Trophoblast cell (in vitro differentiated cells and primary cell): Measurements from ENCODE around the gene IQSEC1.

Source experiments
- DNase-seq, 2 donors: peaks; one replicate each; pipeline ENCODE4 v3.0.0-alpha.2; 2016
- H2AFZ ChIP-seq: 2 replicates; pipeline ENCODE4 v1.6.1; 2013; ENCODE audit warnings: low read length, moderate library complexity, mild to moderate bottlenecking; ENCODE audit not compliant: insufficient read depth, poor library complexity
- H2AK5ac ChIP-seq: 2 replicates; pipeline ENCODE4 v1.6.1; 2013; ENCODE audit warnings: mild to moderate bottlenecking, low read length
- H2BK120ac ChIP-seq: 2 replicates; pipeline ENCODE4 v1.6.1; 2013; ENCODE audit warnings: low read length, mild to moderate bottlenecking, moderate library complexity; ENCODE audit not compliant: insufficient read depth, poor library complexity
- H2BK12ac ChIP-seq: 2 replicates; pipeline ENCODE4 v1.6.1; 2013; ENCODE audit warnings: mild to moderate bottlenecking, low read length, moderate library complexity
- H2BK5ac ChIP-seq: 2 replicates; pipeline ENCODE4 v1.6.1; 2013; ENCODE audit warnings: low read length, low read depth, moderate library complexity, mild to moderate bottlenecking; ENCODE audit not compliant: poor library complexity
- H3K14ac ChIP-seq: 2 replicates; pipeline ENCODE4 v1.6.1; 2013; ENCODE audit warnings: mild to moderate bottlenecking, low read length
- H3K18ac ChIP-seq: 2 replicates; pipeline ENCODE4 v1.6.1; 2013; ENCODE audit warnings: mild to moderate bottlenecking, low read length
- H3K23ac ChIP-seq: 2 replicates; pipeline ENCODE4 v1.6.1; 2013; ENCODE audit warnings: low read length
- H3K27ac ChIP-seq: 2 replicates; pipeline ENCODE4 v1.5.1; 2013; ENCODE audit warnings: low read depth, mild to moderate bottlenecking, inconsistent platforms, low read length, moderate library complexity
- H3K27me3 ChIP-seq: 2 replicates; pipeline ENCODE4 v1.6.1; 2013; ENCODE audit warnings: inconsistent platforms, mild to moderate bottlenecking, low read length, moderate library complexity; ENCODE audit not compliant: insufficient read depth
- H3K36me3 ChIP-seq, 2 experiments: 1 replicate in 1 of 2; 2 replicates in 1 of 2; pipeline ENCODE4 v1.6.1; 2013; ENCODE audit warnings: low read length in 2 of 2, mild to moderate bottlenecking in 2 of 2, moderate library complexity in 1 of 2; ENCODE audit not compliant: insufficient read depth in 2 of 2, control insufficient read depth in 1 of 2
- H3K4ac ChIP-seq: 2 replicates; pipeline ENCODE4 v1.6.1; 2013; ENCODE audit warnings: low read depth, mild to moderate bottlenecking, low read length, moderate library complexity
- H3K4me1 ChIP-seq, 2 experiments: 1 replicate in 1 of 2; 2 replicates in 1 of 2; pipeline ENCODE4 v1.6.1; 2013; ENCODE audit warnings: low read length in 2 of 2, mild to moderate bottlenecking in 2 of 2, moderate library complexity in 1 of 2; ENCODE audit not compliant: insufficient read depth in 2 of 2, control insufficient read depth in 1 of 2
- H3K4me2 ChIP-seq: 2 replicates; pipeline ENCODE4 v1.6.1; 2013; ENCODE audit warnings: inconsistent platforms, mild to moderate bottlenecking, low read length, moderate library complexity
- H3K4me3 ChIP-seq: 2 replicates; pipeline ENCODE4 v1.5.1; 2013; ENCODE audit warnings: mild to moderate bottlenecking, low read depth, low read length, inconsistent platforms
- H3K79me1 ChIP-seq: one replicate; pipeline ENCODE4 v1.6.1; 2013; ENCODE audit warnings: low read length
- H3K79me2 ChIP-seq: 2 replicates; pipeline ENCODE4 v1.6.1; 2013; ENCODE audit warnings: low read length, mild to moderate bottlenecking; ENCODE audit not compliant: control insufficient read depth, insufficient read depth, poor library complexity
- H3K9ac ChIP-seq: 2 replicates; pipeline ENCODE4 v1.6.1; 2013; ENCODE audit warnings: mild to moderate bottlenecking, low read length
- H3K9me3 ChIP-seq: 2 replicates; pipeline ENCODE4 v1.6.1; 2013; ENCODE audit warnings: low read depth, mild to moderate bottlenecking, control low read depth, inconsistent platforms, low read length; ENCODE audit not compliant: insufficient read depth
- H4K12ac ChIP-seq: 2 replicates; pipeline ENCODE4 v1.6.1; 2013; ENCODE audit warnings: low read depth, mild to moderate bottlenecking, low read length, moderate library complexity
- H4K8ac ChIP-seq: 2 replicates; pipeline ENCODE4 v1.6.1; 2013; ENCODE audit warnings: low read depth, mild to moderate bottlenecking, low read length, moderate library complexity
- H4K91ac ChIP-seq: one replicate; pipeline ENCODE4 v1.6.1; 2013; ENCODE audit warnings: low read depth, mild to moderate bottlenecking, low read length, moderate library complexity
- WGBS: extraction: QIAGEN DNeasy Blood & Tissue Kit; methylation state at CpG from one replicate; pipeline ENCODE4 v1.1.7; 2013; ENCODE audit warnings: missing lambda C conversion rate; ENCODE audit not compliant: insufficient read length, insufficient coverage; ENCODE audit errors: extremely low coverage; 5-methylcytosine and 5-hydroxymethylcytosine counted together

Gene IQSEC1

GRCh38 chr3:13120289-13120927, 47.2 kb upstream of the IQSEC1 start:
- H3K4me3 ChIP-seq, result no peak overlapping the region
- H3K4me2 ChIP-seq, result no peak overlapping the region
- no peaks in the 10 kb centered on the region for H3K4me1 ChIP-seq
- H3K79me1 ChIP-seq, result no peaks in the 10 kb centered on the region
- no peak overlapping the region for H3K14ac ChIP-seq
- WGBS, result no CpG with 5 or more reads among the region's 14 CpGs
- no peak overlapping the region for H3K4ac ChIP-seq
- DNase-seq, result no peak
- H3K79me2 ChIP-seq, result no peaks in the 10 kb centered on the region
- no peaks in the 10 kb centered on the region for H3K9me3 ChIP-seq
- H3K23ac ChIP-seq, result no peak overlapping the region
- no peak overlapping the region for H3K18ac ChIP-seq
- H4K12ac ChIP-seq, result no peak overlapping the region
- H2BK5ac ChIP-seq, result no peak overlapping the region
- H3K36me3 ChIP-seq, result no peaks in the 10 kb centered on the region
- no peak overlapping the region for H4K91ac ChIP-seq
- H2AK5ac ChIP-seq, result no peak overlapping the region
- H2AFZ ChIP-seq, result no peak overlapping the region
- H2BK12ac ChIP-seq, result no peak overlapping the region
- H2BK120ac ChIP-seq, result no peak overlapping the region
- no peak overlapping the region for H3K27ac ChIP-seq
- H3K9ac ChIP-seq, result no peak overlapping the region
- H3K27me3 ChIP-seq, result no peaks in the 10 kb centered on the region
- H4K8ac ChIP-seq, result no peak overlapping the region

GRCh38 chr3:13119471-13120220, 46.4 kb upstream of the IQSEC1 start:
- H2AK5ac ChIP-seq, result no peak overlapping the region
- no peak overlapping the region for H3K18ac ChIP-seq
- H4K91ac ChIP-seq, result no peak overlapping the region
- H3K79me2 ChIP-seq, result no peaks in the 10 kb centered on the region
- no peak overlapping the region for H4K12ac ChIP-seq
- no peak overlapping the region for H3K27ac ChIP-seq
- no peak overlapping the region for H3K23ac ChIP-seq
- H4K8ac ChIP-seq, result no peak overlapping the region
- WGBS, result no CpG with 5 or more reads among the region's 17 CpGs
- no peak overlapping the region for H3K9ac ChIP-seq
- H2BK12ac ChIP-seq, result no peak overlapping the region
- no peak overlapping the region for H2BK5ac ChIP-seq
- H3K36me3 ChIP-seq, result no peaks in the 10 kb centered on the region
- H3K4me1 ChIP-seq, result no peaks in the 10 kb centered on the region
- no peak overlapping the region for H3K4me3 ChIP-seq
- no peaks in the 10 kb centered on the region for H3K79me1 ChIP-seq
- no peak overlapping the region for H3K4me2 ChIP-seq
- no peak overlapping the region for H3K4ac ChIP-seq
- no peak overlapping the region for H2BK120ac ChIP-seq
- H3K14ac ChIP-seq, result no peak overlapping the region
- H2AFZ ChIP-seq, result no peak overlapping the region
- H3K9me3 ChIP-seq, result no peaks in the 10 kb centered on the region
- no peak for DNase-seq
- H3K27me3 ChIP-seq, result no peaks in the 10 kb centered on the region

- H3K18ac ChIP-seq, result no peak overlapping the region
Measured at GRCh38 chr3:13116426-13116825, 43.2 kb upstream of the IQSEC1 start.

GRCh38 chr3:13115991-13116390, 42.8 kb upstream of the IQSEC1 start:
- Histone ChIP-seq H3K79me1 (no peaks in the 10 kb centered on the region), H4K12ac (no peak overlapping the region), H2BK5ac (no peak overlapping the region)

More at GRCh38 chr3:13116426-13116825, 43.2 kb upstream of the IQSEC1 start:
- Histone ChIP-seq H2BK12ac (no peak overlapping the region), H3K27me3 (no peaks in the 10 kb centered on the region), H4K8ac (no peak overlapping the region), H3K23ac (no peak overlapping the region), H3K4ac (no peak overlapping the region), H4K91ac (no peak overlapping the region), H3K4me1 (peaks cover 1 to 2% of the 10 kb centered on the region in 2 experiments), H2AK5ac (no peak overlapping the region), H3K14ac (no peak overlapping the region), H2AFZ (no peak overlapping the region), H3K9ac (no peak overlapping the region), H3K4me2 (no peak overlapping the region), H4K12ac (no peak overlapping the region), H3K36me3 (no peaks in the 10 kb centered on the region), H2BK120ac (no peak overlapping the region), H3K79me1 (no peaks in the 10 kb centered on the region), H3K9me3 (no peaks in the 10 kb centered on the region), H3K4me3 (no peak overlapping the region), H3K27ac (no peak overlapping the region), H3K79me2 (no peaks in the 10 kb centered on the region), H2BK5ac (no peak overlapping the region)
- no CpG with 5 or more reads among the region's 8 CpGs for WGBS
- no peak for DNase-seq

More at GRCh38 chr3:13115991-13116390, 42.8 kb upstream of the IQSEC1 start:
- Histone ChIP-seq H3K4me2 (no peak overlapping the region), H2AFZ (no peak overlapping the region), H3K9me3 (no peaks in the 10 kb centered on the region), H3K79me2 (no peaks in the 10 kb centered on the region), H3K14ac (no peak overlapping the region), H3K4ac (no peak overlapping the region), H3K36me3 (no peaks in the 10 kb centered on the region), H3K27ac (no peak overlapping the region), H4K8ac (no peak overlapping the region), H4K91ac (no peak overlapping the region), H2BK12ac (no peak overlapping the region), H3K23ac (no peak overlapping the region), H2BK120ac (no peak overlapping the region), H2AK5ac (no peak overlapping the region), H3K18ac (no peak overlapping the region), H3K4me3 (no peak overlapping the region), H3K27me3 (no peaks in the 10 kb centered on the region), H3K4me1 (peaks cover 4 to 6% of the 10 kb centered on the region in 2 experiments), H3K9ac (no peak overlapping the region)
- no CpG with 5 or more reads among the region's 7 CpGs for WGBS
- DNase-seq, result no peak
